IPS-15b (cell line): ENCODE results near the gene UBE2E3.
A peak's percentile ranks its signal among the peaks of the same experiment; 100 is the strongest.
"Not testable (repeated sequence)": the region's sequence is repeated elsewhere in the genome, so short reads cannot be mapped to it uniquely, and the experiment has no call there.

Source experiments
- H3K27me3 ChIP-seq: one replicate; pipeline ENCODE4 v1.6.1; 2013; ENCODE audit warnings: low read length; ENCODE audit not compliant: control insufficient read depth, insufficient read depth
- H3K36me3 ChIP-seq: one replicate; pipeline ENCODE4 v1.6.1; 2013; ENCODE audit warnings: low read length; ENCODE audit not compliant: control insufficient read depth, insufficient read depth
- H3K4me1 ChIP-seq: one replicate; pipeline ENCODE4 v1.6.1; 2013; ENCODE audit warnings: mild to moderate bottlenecking, low read length; ENCODE audit not compliant: control insufficient read depth, insufficient read depth
- H3K4me3 ChIP-seq: one replicate; pipeline ENCODE4 v1.5.1; 2013; ENCODE audit warnings: low read depth, low read length
- H3K9ac ChIP-seq: one replicate; pipeline ENCODE4 v1.6.1; 2013; ENCODE audit warnings: low read depth, mild to moderate bottlenecking, low read length
- H3K9me3 ChIP-seq: one replicate; pipeline ENCODE4 v1.6.1; 2013; ENCODE audit warnings: mild to moderate bottlenecking, low read length; ENCODE audit not compliant: control insufficient read depth, insufficient read depth

UBE2E3 gene

GRCh38 chr2:180980106-180980942 lies at the start of gene UBE2E3:
TSS of gene UBE2E3 (plus strand) at chr2:180980605. CDS start at chr2:180982043, 1,438 bp downstream.
- no peaks in the 10 kb centered on the region for H3K36me3 ChIP-seq
- H3K9me3 ChIP-seq: no peaks in the 10 kb centered on the region
- peak within 1 kb of the TSS; percentile 63 for H3K9ac ChIP-seq
- peaks cover 23% of the 10 kb centered on the region for H3K4me1 ChIP-seq
- no peaks in the 10 kb centered on the region for H3K27me3 ChIP-seq
- peak within 1 kb of the TSS; percentile 65 for H3K4me3 ChIP-seq

- Histone ChIP-seq H3K4me3 (no peak overlapping the region), H3K9me3 (no peaks in the 10 kb centered on the region), H3K4me1 (no peaks in the 10 kb centered on the region), H3K27me3 (no peaks in the 10 kb centered on the region), H3K9ac (no peak overlapping the region), H3K36me3 (no peaks in the 10 kb centered on the region)
Observed at GRCh38 chr2:180931841-180932240, 48.6 kb upstream of the UBE2E3 start.

GRCh38 chr2:180933332-180933731 lies 47.1 kb upstream of the UBE2E3 start:
- no peaks in the 10 kb centered on the region for H3K4me1 ChIP-seq
- no peaks in the 10 kb centered on the region for H3K9me3 ChIP-seq
- no peak overlapping the region for H3K4me3 ChIP-seq
- H3K27me3 ChIP-seq: no peaks in the 10 kb centered on the region
- no peaks in the 10 kb centered on the region for H3K36me3 ChIP-seq
- no peak overlapping the region for H3K9ac ChIP-seq

GRCh38 chr2:180934911-180935310 lies 45.5 kb upstream of the UBE2E3 start:
- H3K9me3 ChIP-seq: no peaks in the 10 kb centered on the region
- H3K4me3 ChIP-seq: no peak overlapping the region
- H3K36me3 ChIP-seq: no peaks in the 10 kb centered on the region
- no peak overlapping the region for H3K9ac ChIP-seq
- H3K27me3 ChIP-seq: no peaks in the 10 kb centered on the region
- no peaks in the 10 kb centered on the region for H3K4me1 ChIP-seq

GRCh38 chr2:180937480-180937879 lies 42.9 kb upstream of the UBE2E3 start:
- H3K36me3 ChIP-seq, H3K27me3 ChIP-seq, H3K4me3 ChIP-seq, H3K9me3 ChIP-seq, H3K9ac ChIP-seq, H3K4me1 ChIP-seq: not testable (repeated sequence)

- Histone ChIP-seq H3K27me3 (no peaks in the 10 kb centered on the region), H3K9me3 (no peaks in the 10 kb centered on the region), H3K4me1 (no peaks in the 10 kb centered on the region), H3K9ac (no peak overlapping the region), H3K36me3 (no peaks in the 10 kb centered on the region), H3K4me3 (no peak overlapping the region)
Observed at GRCh38 chr2:180938451-180938850, 42.0 kb upstream of the UBE2E3 start.

- no peaks in the 10 kb centered on the region for H3K36me3 ChIP-seq
Observed at GRCh38 chr2:180943275-180943674, 37.1 kb upstream of the UBE2E3 start.

GRCh38 chr2:180944372-180944771 lies 36.0 kb upstream of the UBE2E3 start:
- Histone ChIP-seq H3K9me3 (no peaks in the 10 kb centered on the region), H3K4me1 (no peaks in the 10 kb centered on the region), H3K36me3 (no peaks in the 10 kb centered on the region), H3K9ac (no peak overlapping the region), H3K27me3 (no peaks in the 10 kb centered on the region), H3K4me3 (no peak overlapping the region)

More at GRCh38 chr2:180943275-180943674, 37.1 kb upstream of the UBE2E3 start:
- no peak overlapping the region for H3K9ac ChIP-seq
- no peaks in the 10 kb centered on the region for H3K4me1 ChIP-seq
- no peak overlapping the region for H3K4me3 ChIP-seq
- no peaks in the 10 kb centered on the region for H3K27me3 ChIP-seq
- H3K9me3 ChIP-seq: no peaks in the 10 kb centered on the region

- Histone ChIP-seq H3K9me3 (no peaks in the 10 kb centered on the region), H3K27me3 (no peaks in the 10 kb centered on the region), H3K36me3 (no peaks in the 10 kb centered on the region), H3K4me1 (no peaks in the 10 kb centered on the region), H3K9ac (no peak overlapping the region), H3K4me3 (no peak overlapping the region)
Observed at GRCh38 chr2:180947208-180947689, 33.2 kb upstream of the UBE2E3 start.

GRCh38 chr2:180949896-180950295 lies 30.5 kb upstream of the UBE2E3 start:
- no peaks in the 10 kb centered on the region for H3K4me1 ChIP-seq
- no peak overlapping the region for H3K4me3 ChIP-seq
- no peaks in the 10 kb centered on the region for H3K9me3 ChIP-seq
- H3K27me3 ChIP-seq: no peaks in the 10 kb centered on the region
- H3K36me3 ChIP-seq: no peaks in the 10 kb centered on the region
- H3K9ac ChIP-seq: no peak overlapping the region

GRCh38 chr2:180952082-180952481 lies 28.3 kb upstream of the UBE2E3 start:
- no peaks in the 10 kb centered on the region for H3K27me3 ChIP-seq
- no peaks in the 10 kb centered on the region for H3K4me1 ChIP-seq
- no peaks in the 10 kb centered on the region for H3K36me3 ChIP-seq
- H3K9me3 ChIP-seq: no peaks in the 10 kb centered on the region
- H3K9ac ChIP-seq: no peak overlapping the region
- no peak overlapping the region for H3K4me3 ChIP-seq

- Histone ChIP-seq H3K9ac (no peak overlapping the region), H3K4me3 (no peak overlapping the region), H3K4me1 (no peaks in the 10 kb centered on the region), H3K36me3 (no peaks in the 10 kb centered on the region), H3K27me3 (no peaks in the 10 kb centered on the region), H3K9me3 (no peaks in the 10 kb centered on the region)
Observed at GRCh38 chr2:180952731-180953336, 27.6 kb upstream of the UBE2E3 start.
